ENCODE data around the gene FHOD3. TPM values are rescaled to one million over a fixed set of nuclear protein-coding genes. Genes with fewer than 3 reads are reported as not detected.

The FHOD3 gene
- total RNA-seq, 4 donors from 2014 or later, result 15.6 to 25.9 (median 21.6) TPM

DNA sequence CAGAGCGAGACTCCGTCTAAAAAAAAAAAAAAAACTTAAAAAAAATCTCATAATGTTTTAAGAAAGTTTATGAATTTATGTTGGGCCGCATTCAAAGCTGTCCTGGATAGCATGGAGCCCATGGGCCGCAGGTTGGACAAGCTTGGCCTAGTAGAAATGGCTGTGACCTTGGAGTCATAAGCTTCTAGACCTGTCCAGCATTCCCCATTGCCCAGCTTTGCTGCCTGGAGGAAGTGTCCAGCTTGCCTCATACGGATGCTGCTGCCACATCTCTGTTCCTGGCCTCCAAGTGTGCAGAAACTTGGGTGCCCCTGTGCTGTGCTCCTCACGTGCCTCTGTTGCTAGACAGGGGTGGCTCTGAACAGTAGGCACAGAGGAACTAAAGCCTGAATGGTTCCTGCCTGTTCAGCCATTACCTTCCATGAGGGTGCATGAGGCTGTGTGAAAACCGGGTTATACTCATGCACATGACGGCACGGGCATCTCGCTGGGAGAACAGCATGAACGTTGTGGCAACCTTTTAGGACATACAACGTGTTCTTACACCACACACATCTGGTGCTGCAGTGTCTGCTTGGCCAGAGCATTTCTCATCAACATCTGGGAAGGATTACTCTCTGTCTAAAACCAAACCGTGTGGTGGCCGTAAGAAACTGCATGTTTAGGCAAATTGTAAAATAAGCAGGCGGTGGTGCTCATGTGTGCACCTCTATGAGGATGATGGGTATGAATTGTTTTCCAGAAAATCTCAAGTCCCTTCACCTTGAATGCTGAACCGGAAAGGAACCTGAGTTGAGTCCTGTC, 38.2 kb downstream of the FHOD3 start:
- H3K4me3 ChIP-seq, result no peak overlapping the region
- H3K4me1 ChIP-seq, result peaks cover 0 to 6% (median 0%) of the 10 kb centered on the region in 4 donors
- H3K36me3 ChIP-seq, result no peaks in the 10 kb centered on the region
- no peaks in the 10 kb centered on the region for H3K9me3 ChIP-seq
- WGBS, 2 donors, result 85 to 87% methylated on average over 16 of the region's 16 CpGs
- no peaks in the 10 kb centered on the region for H3K27me3 ChIP-seq
- H3K27ac ChIP-seq, result no peak overlapping the region
- TF ChIP-seq, protein P1, sequence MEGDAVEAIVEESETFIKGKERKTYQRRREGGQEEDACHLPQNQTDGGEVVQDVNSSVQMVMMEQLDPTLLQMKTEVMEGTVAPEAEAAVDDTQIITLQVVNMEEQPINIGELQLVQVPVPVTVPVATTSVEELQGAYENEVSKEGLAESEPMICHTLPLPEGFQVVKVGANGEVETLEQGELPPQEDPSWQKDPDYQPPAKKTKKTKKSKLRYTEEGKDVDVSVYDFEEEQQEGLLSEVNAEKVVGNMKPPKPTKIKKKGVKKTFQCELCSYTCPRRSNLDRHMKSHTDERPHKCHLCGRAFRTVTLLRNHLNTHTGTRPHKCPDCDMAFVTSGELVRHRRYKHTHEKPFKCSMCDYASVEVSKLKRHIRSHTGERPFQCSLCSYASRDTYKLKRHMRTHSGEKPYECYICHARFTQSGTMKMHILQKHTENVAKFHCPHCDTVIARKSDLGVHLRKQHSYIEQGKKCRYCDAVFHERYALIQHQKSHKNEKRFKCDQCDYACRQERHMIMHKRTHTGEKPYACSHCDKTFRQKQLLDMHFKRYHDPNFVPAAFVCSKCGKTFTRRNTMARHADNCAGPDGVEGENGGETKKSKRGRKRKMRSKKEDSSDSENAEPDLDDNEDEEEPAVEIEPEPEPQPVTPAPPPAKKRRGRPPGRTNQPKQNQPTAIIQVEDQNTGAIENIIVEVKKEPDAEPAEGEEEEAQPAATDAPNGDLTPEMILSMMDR (IDR thresholded peaks at IDR 0.05), result no peak
- TF ChIP-seq EP300 (IDR thresholded peaks at IDR 0.05) (no peak), POLR2A (IDR thresholded peaks at IDR 0.05) (no peak)
- no peak for DNase-seq (ENCODE audit: low spot score in 2 of 2)

DNA sequence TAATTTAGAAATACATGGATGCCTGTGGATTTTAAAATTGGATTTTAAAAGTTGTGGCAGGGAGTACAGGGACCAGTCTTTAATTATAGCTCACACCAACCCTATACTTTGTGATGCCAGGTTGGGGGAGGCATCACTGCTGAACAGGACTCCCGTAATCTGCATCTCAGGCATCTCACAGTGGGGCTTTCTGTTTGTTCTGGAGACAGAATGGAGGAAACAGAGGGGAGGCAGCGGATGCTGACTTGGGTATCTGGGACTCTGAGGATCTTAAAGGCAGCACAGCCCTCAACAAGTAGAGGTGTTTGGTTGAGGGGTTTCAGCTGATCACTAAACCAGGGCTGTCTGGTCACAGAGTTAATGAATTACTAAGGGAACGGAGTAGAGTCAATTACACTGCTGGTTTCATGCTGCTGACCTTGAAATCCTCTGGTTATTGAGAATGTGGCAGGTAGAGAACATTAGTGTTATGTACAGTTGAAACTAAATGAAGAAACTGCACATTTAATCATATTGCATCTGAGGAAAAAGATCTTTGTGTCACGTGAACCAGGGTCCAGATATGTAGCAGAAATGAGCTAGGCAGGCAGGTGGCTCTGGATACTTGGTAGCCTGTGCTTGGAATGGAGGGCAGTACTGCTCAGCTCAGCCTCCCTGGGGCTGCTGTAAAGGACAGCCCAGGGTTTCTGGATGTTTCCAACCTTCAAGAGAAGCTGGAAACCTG, 40.3 kb downstream of the FHOD3 start:
- Histone ChIP-seq H3K27ac (no peak overlapping the region), H3K36me3 (no peaks in the 10 kb centered on the region), H3K4me3 (no peak overlapping the region), H3K9me3 (peaks cover 0 to 3% (median 0%) of the 10 kb centered on the region in 4 donors), H3K27me3 (no peaks in the 10 kb centered on the region), H3K4me1 (no peaks in the 10 kb centered on the region)
- no peak for DNase-seq (ENCODE audit: low spot score in 2 of 2)
- TF ChIP-seq, protein P1 (IDR thresholded peaks at IDR 0.05), result no peak
- TF ChIP-seq POLR2A (IDR thresholded peaks at IDR 0.05), result no peak
- 74 to 86% methylated on average over 4 of the region's 4 CpGs for WGBS, 2 donors

DNA sequence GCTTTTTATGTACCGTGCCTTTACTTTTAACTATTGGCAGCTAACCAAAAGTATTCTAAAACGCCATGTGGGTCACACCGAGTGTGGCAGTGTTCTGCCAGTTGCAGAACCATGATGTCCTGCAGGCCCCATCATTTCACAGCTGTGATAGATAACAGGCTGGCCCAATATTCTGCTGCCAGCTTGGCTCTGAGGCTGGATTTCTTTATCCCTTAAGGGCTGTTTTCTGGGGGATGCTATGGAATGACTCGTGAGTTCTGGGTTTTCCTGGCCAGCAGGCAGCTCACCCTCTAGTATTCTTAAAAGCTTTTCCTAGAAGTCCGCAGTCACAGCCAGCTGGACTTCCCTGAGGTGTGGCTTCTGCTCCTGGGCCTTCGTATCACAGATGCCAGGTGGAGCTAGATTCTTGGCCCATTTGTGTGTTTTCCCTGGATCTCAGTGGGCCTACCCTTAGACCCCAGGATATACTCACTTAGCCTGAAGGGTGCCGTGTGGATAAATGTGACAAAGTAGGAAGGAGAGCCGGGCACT, 41.0 kb downstream of the FHOD3 start:
- Histone ChIP-seq H3K4me1 (no peaks in the 10 kb centered on the region), H3K9me3 (peaks cover 0 to 3% (median 0%) of the 10 kb centered on the region in 4 donors), H3K27me3 (no peaks in the 10 kb centered on the region), H3K36me3 (no peaks in the 10 kb centered on the region), H3K27ac (no peak overlapping the region), H3K4me3 (no peak overlapping the region)
- TF ChIP-seq POLR2A (IDR thresholded peaks at IDR 0.05) (no peak), EP300 (IDR thresholded peaks at IDR 0.05) (no peak)
- TF ChIP-seq, protein P1 (IDR thresholded peaks at IDR 0.05), result no peak
- no peak for DNase-seq (ENCODE audit: low spot score in 2 of 2)
- 67 to 77% methylated on average over 8 of the region's 8 CpGs for WGBS, 2 donors

DNA sequence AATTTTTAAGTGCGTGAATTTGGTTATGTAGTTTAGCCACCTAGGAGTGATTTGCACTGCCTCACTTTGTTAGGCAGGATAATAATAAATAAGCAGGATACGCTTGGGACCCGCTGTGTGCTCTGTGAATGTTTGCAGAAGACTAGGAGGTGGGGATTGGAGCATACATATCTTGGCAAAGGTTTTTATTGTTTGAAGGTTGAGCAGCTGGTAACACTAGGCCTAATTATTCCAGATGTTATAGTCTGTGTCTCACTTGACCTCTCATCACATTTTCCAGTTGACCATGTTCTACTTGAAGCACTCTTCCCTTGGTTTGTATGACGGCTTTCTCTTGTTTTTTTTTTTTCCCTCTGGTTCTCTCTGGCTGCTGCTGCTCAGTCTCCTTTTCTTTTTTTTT, 42.7 kb downstream of the FHOD3 start:
- no peaks in the 10 kb centered on the region for H3K27me3 ChIP-seq
- 71 to 80% methylated on average over 4 of the region's 4 CpGs for WGBS, 2 donors
- H3K4me3 ChIP-seq, result no peak overlapping the region
- no peaks in the 10 kb centered on the region for H3K4me1 ChIP-seq
- TF ChIP-seq, protein P1 (IDR thresholded peaks at IDR 0.05), result no peak
- TF ChIP-seq EP300 (IDR thresholded peaks at IDR 0.05) (no peak), POLR2A (IDR thresholded peaks at IDR 0.05) (no peak)
- H3K36me3 ChIP-seq, result no peaks in the 10 kb centered on the region
- H3K27ac ChIP-seq, result no peak overlapping the region
- H3K9me3 ChIP-seq, result peaks cover 0 to 3% (median 0%) of the 10 kb centered on the region in 4 donors
- DNase-seq (ENCODE audit: low spot score in 2 of 2), result no peak

DNA sequence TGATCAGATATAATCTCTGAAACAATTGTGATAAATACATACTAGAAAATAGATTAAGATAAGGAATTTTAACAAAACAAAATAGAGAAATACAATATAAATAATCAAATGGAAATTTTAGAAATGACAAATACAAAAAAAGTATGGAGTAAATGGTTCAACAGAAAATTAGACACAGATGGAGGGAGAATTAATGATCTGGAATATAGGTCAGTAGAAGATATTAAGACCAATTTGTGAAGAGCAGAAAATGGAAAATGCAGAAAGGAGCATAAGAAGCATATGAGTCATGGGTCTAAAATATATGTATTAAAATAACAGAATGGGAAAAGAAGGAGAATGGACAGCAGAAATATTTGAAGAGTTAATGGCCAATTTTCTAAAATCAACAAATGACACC, 44.4 kb downstream of the FHOD3 start:
- DNase-seq (ENCODE audit: low spot score in 2 of 2), result no peak
- Histone ChIP-seq H3K27ac (no peak overlapping the region), H3K4me3 (no peak overlapping the region), H3K27me3 (no peaks in the 10 kb centered on the region), H3K4me1 (no peaks in the 10 kb centered on the region), H3K9me3 (peaks cover 0 to 3% (median 0%) of the 10 kb centered on the region in 4 donors), H3K36me3 (no peaks in the 10 kb centered on the region)
- TF ChIP-seq EP300 (IDR thresholded peaks at IDR 0.05) (no peak), POLR2A (IDR thresholded peaks at IDR 0.05) (no peak)
- TF ChIP-seq, protein P1 (IDR thresholded peaks at IDR 0.05), result no peak
